ENCODE measurements around the gene SNRPA1. TPM values are rescaled to one million over a fixed set of nuclear protein-coding genes. Genes with fewer than 3 reads are reported as not detected.

SNRPA1 gene
- total and polyA plus RNA-seq, 2 of the 13 experiments (the other 11 are each of a cell fraction or from before 2014, with no cell fraction given), result 41.2 to 108 TPM

DNA sequence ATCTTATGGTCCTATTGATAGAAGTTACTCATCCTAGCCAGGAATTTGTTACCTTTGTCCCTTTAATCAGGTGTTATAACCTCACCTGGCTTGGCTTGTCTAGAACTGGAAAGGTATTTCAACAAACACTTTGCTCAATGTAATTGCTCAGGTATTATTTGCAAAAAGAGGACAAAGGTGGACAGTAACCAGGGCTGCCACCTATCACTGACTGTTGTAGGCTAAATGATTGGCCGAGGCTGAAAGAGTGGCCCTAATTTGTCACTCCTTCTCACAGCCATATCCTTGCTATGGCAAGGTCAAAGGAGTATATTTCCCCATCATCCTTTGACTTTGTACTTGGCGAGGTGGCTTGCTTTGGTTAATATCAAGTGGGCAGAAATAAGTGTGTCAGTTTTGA lies 15.0 kb downstream of the SNRPA1 start:
- ChIA-PET CTCF (ENCODE audit: low intra/inter-chr PET ratio, low total read pairs) (no interaction called here), POLR2A (no interaction called here)
- Histone ChIP-seq H3K27me3 (ENCODE audit: control insufficient read depth in 1 of 2, insufficient read depth in 2 of 2, low read length in 2 of 2) (no peaks in the 10 kb centered on the region; a peak in 2 of 5 replicates), H3K9ac (ENCODE audit: insufficient read depth, low read depth, low read length) (no peak overlapping the region), H3K4me3 (replicated peaks in 1 of 3; ENCODE audit: insufficient read depth in 1 of 3, low read depth in 2 of 3, low read length in 3 of 3) (no peak overlapping the region), H3K9me3 (ENCODE audit: low read length) (no peaks in the 10 kb centered on the region), H3K36me3 (replicated peaks in 1 of 2; ENCODE audit: control insufficient read depth in 1 of 2, insufficient read depth in 2 of 2, low read length in 2 of 2) (peaks cover 15 to 43% of the 10 kb centered on the region in 2 experiments), H3K4me2 (ENCODE audit: low read depth, low read length) (no peak overlapping the region), H2AFZ (ENCODE audit: low read length) (no peak overlapping the region), H4K20me1 (ENCODE audit: insufficient read depth, low read length) (no peaks in the 10 kb centered on the region), H3K4me1 (ENCODE audit: insufficient read depth, low read length) (peaks cover 28% of the 10 kb centered on the region), H3K27ac (ENCODE audit: extremely low read length, insufficient read depth, low read length) (no peak overlapping the region), H3K79me2 (ENCODE audit: insufficient read depth, low read length) (peaks cover 18% of the 10 kb centered on the region)
- DNase-seq (ENCODE audit: low spot score) (no peak), ATAC-seq (no peak), FAIRE-seq (no peak)
- 97% methylated on average over 2 of the region's 2 CpGs for WGBS (ENCODE audit: low lambda C conversion rate)
- TF ChIP-seq, protein P1, sequence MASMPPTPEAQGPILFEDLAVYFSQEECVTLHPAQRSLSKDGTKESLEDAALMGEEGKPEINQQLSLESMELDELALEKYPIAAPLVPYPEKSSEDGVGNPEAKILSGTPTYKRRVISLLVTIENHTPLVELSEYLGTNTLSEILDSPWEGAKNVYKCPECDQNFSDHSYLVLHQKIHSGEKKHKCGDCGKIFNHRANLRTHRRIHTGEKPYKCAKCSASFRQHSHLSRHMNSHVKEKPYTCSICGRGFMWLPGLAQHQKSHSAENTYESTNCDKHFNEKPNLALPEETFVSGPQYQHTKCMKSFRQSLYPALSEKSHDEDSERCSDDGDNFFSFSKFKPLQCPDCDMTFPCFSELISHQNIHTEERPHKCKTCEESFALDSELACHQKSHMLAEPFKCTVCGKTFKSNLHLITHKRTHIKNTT (CRISPR knock-in tag; IDR thresholded peaks at IDR 0.05), result no peak
- no peak for TF ChIP-seq SIN3B (IDR thresholded peaks at IDR 0.05; ENCODE audit: low read length)
- no peak for TF ChIP-seq EEA1 (CRISPR knock-in tag; IDR thresholded peaks at IDR 0.05; ENCODE audit: borderline replicate concordance)
- no peak for TF ChIP-seq KAT7 (CRISPR knock-in tag; IDR thresholded peaks at IDR 0.05; ENCODE audit: borderline replicate concordance)
- no peak for TF ChIP-seq BHLHE40 (IDR thresholded peaks at IDR 0.05; ENCODE audit: low read length)
- no peak for TF ChIP-seq NR2F6 (IDR thresholded peaks at IDR 0.05)
- TF ChIP-seq NR2F6 (CRISPR knock-in tag; IDR thresholded peaks at IDR 0.05), result no peak
- no peak for TF ChIP-seq ZNF660 (CRISPR knock-in tag; IDR thresholded peaks at IDR 0.05; ENCODE audit: borderline replicate concordance, low read depth)
- TF ChIP-seq ZNF234 (CRISPR knock-in tag; conservative IDR thresholded peaks at IDR 0.05), result no peak
- BruUV-seq (replicated peaks), result no TSS peak
- intact Hi-C loops (cut with micrococcal nuclease; ENCODE audit: unreplicated experiment), result no loop called here
- in situ Hi-C loops (cut with HindIII; ENCODE audit: extremely low pct_ligation_motif_present, low pct_unique_long_range_greater_than_20kb), result no loop called here

Data from HepG2 (cell line).